SK-N-MC (cell line): ENCODE data around the gene ILF3.

Source experiments
- EZH2 ChIP-seq: fragments of 200-600 bp; sonication (generic); IDR thresholded peaks from one replicate; pipeline ENCODE4 v1.6.1; 2017; ENCODE audit warnings: antibody characterized with exemption
- POLR2AphosphoS5 ChIP-seq: IDR thresholded peaks from 2 replicates; pipeline ENCODE4 v1.6.1; 2012; ENCODE audit warnings: mild to moderate bottlenecking, low read depth, low read length, borderline replicate concordance

- TF ChIP-seq EZH2 (no peak), POLR2AphosphoS5 (no peak)
These were observed 32.0 kb downstream of the ILF3 start for GRCh38 chr19:10686193-10686592.
